CD8-positive, alpha-beta memory T cell (primary cell): ENCODE measurements around the gene PKMYT1. TPM values are rescaled to one million over a fixed set of nuclear protein-coding genes. Genes with fewer than 3 reads are reported as not detected.
A peak's percentile ranks its signal among the peaks of the same experiment; 100 is the strongest.

Experiments
- CTCF ChIA-PET: fragments of 350-600 bp; sonication (Branson Sonifier 250); formaldehyde crosslinking; loops from one replicate; lab custom pipeline; 2021; ENCODE audit warnings: antibody characterized with exemption; lab: Charles Lee
- POLR2A ChIA-PET: fragments of 350-600 bp; sonication (Branson Sonifier 250); formaldehyde crosslinking; loops from one replicate; lab custom pipeline; 2021; ENCODE audit warnings: antibody characterized with exemption; lab: Charles Lee
- DNase-seq, 5 donors: peaks; one replicate each; pipeline versions ENCODE4 v3.0.0 to v3.0.0-alpha.2; 2020 to 2022; ENCODE audit warnings: mixed read lengths in 1 of 5
- H3K27ac ChIP-seq: one replicate; pipeline ENCODE4 v1.7.0; 2013; ENCODE audit warnings: low read depth, mild to moderate bottlenecking, low read length, moderate library complexity
- H3K27me3 ChIP-seq: 2 replicates; pipeline ENCODE4 v1.7.0; 2013; ENCODE audit warnings: low read length, mild to moderate bottlenecking; ENCODE audit not compliant: insufficient read depth, poor library complexity, severe bottlenecking
- H3K36me3 ChIP-seq: 2 replicates; pipeline ENCODE4 v1.7.0; 2013; ENCODE audit warnings: mild to moderate bottlenecking, low read length, moderate library complexity; ENCODE audit not compliant: insufficient read depth
- H3K4me1 ChIP-seq: 2 replicates; pipeline ENCODE4 v1.7.0; 2013; ENCODE audit warnings: mild to moderate bottlenecking, low read length, moderate library complexity; ENCODE audit not compliant: insufficient read depth
- H3K4me3 ChIP-seq: 2 replicates; pipeline ENCODE4 v1.7.0; 2013; ENCODE audit warnings: mild to moderate bottlenecking, low read length
- H3K9me3 ChIP-seq: 2 replicates; pipeline ENCODE4 v1.7.0; 2013; ENCODE audit warnings: mild to moderate bottlenecking, low read length
- H3K27ac Mint-ChIP-seq, 8 donors: one replicate each; pipeline ENCODE4 v1.8.0; 2020 to 2021; ENCODE audit warnings: mixed read lengths in 8 of 8, mild to moderate bottlenecking in 6 of 8, inconsistent platforms in 3 of 8, moderate library complexity in 3 of 8
- H3K27me3 Mint-ChIP-seq, 2 donors: one replicate each; pipeline ENCODE4 v1.8.0; 2020 to 2021; ENCODE audit warnings: mixed read lengths in 2 of 2, mild to moderate bottlenecking in 1 of 2, moderate library complexity in 1 of 2
- H3K36me3 Mint-ChIP-seq, 3 donors: one replicate each; pipeline ENCODE4 v1.8.0; 2020 to 2021; ENCODE audit warnings: mixed read lengths in 3 of 3, inconsistent platforms in 1 of 3, mild to moderate bottlenecking in 1 of 3
- H3K4me1 Mint-ChIP-seq, 3 donors: one replicate each; pipeline ENCODE4 v1.8.0; 2020 to 2021; ENCODE audit warnings: mixed read lengths in 3 of 3, inconsistent platforms in 1 of 3, mild to moderate bottlenecking in 1 of 3
- H3K4me3 Mint-ChIP-seq, 7 donors: one replicate each; pipeline ENCODE4 v1.8.0; 2020 to 2021; ENCODE audit warnings: mixed read lengths in 7 of 7, mild to moderate bottlenecking in 6 of 7, moderate library complexity in 4 of 7, inconsistent platforms in 2 of 7
- H3K9me3 Mint-ChIP-seq, 5 donors: one replicate each; pipeline ENCODE4 v1.8.0; 2020 to 2022; ENCODE audit warnings: mixed read lengths in 5 of 5, mild to moderate bottlenecking in 3 of 5, moderate library complexity in 2 of 5, inconsistent platforms in 1 of 5
- polyA plus RNA-seq: library from polyadenylated mRNA; unstranded; fragments of 300-500 nt; fragmentation: Illumina TruSeq; gene quantifications from one replicate; pipeline ENCODE4 v1.2.3, GENCODE V29; 2021
- total RNA-seq, 2 experiments: library from RNA; stranded (reverse); gene quantifications; one replicate each; pipeline ENCODE4 v1.2.3, GENCODE V29; 2021

Gene PKMYT1
- total and polyA plus RNA-seq, 3 experiments from 2014 or later, result 0.18 to 112 (median 103) TPM

- Mint-ChIP-seq H3K9me3 (no peaks in the 10 kb centered on the region), H3K4me1 (peaks cover 23 to 34% (median 24%) of the 10 kb centered on the region in 3 donors), H3K36me3 (no peaks in the 10 kb centered on the region), H3K27ac (no peak overlapping the region), H3K4me3 (no peak overlapping the region), H3K27me3 (peaks cover 0 to 18% of the 10 kb centered on the region in 2 donors)
- POLR2A ChIA-PET, result interaction anchor here (0.6 kb wide), 2 partner anchors 17 to 189 kb away, joined by 4 to 7 read pairs; no protein-coding TSS in a partner anchor
- H3K27me3 ChIP-seq, result peaks cover 3% of the 10 kb centered on the region
- DNase-seq, result no peak
- H3K27ac ChIP-seq, result no peak overlapping the region
- H3K4me1 ChIP-seq, result peaks cover 22% of the 10 kb centered on the region
- no peaks in the 10 kb centered on the region for H3K9me3 ChIP-seq
- H3K4me3 ChIP-seq, result no peak overlapping the region
- CTCF ChIA-PET, result interaction anchor here (0.6 to 14.4 kb wide), 3 partner anchors 16 to 137 kb away, joined by 3 to 289 read pairs (median 3); partner anchors contain the start of genes HCFC1R1, THOC6 and TNFRSF12A
- H3K36me3 ChIP-seq, result no peaks in the 10 kb centered on the region
Observed at GRCh38 chr16:3010510-3010909, 30.3 kb upstream of the PKMYT1 start.

GRCh38 chr16:3009568-3010390 is 29.5 kb upstream of the PKMYT1 start:
- Mint-ChIP-seq H3K4me1 (peaks cover 24 to 36% (median 24%) of the 10 kb centered on the region in 3 donors), H3K4me3 (no peak overlapping the region), H3K27ac (no peak overlapping the region), H3K27me3 (peaks cover 4 to 18% of the 10 kb centered on the region in 2 donors), H3K9me3 (no peaks in the 10 kb centered on the region), H3K36me3 (no peaks in the 10 kb centered on the region)
- H3K27me3 ChIP-seq, result peaks cover 3% of the 10 kb centered on the region
- peaks cover 22% of the 10 kb centered on the region for H3K4me1 ChIP-seq
- no peak overlapping the region for H3K4me3 ChIP-seq
- CTCF ChIA-PET, result interaction anchor here (0.6 to 14.4 kb wide), 2 partner anchors 17 to 137 kb away, joined by 3 to 289 read pairs; partner anchors contain the start of genes HCFC1R1, THOC6 and TNFRSF12A
- no peaks in the 10 kb centered on the region for H3K9me3 ChIP-seq
- no peak for DNase-seq
- no peak overlapping the region for H3K27ac ChIP-seq
- no peaks in the 10 kb centered on the region for H3K36me3 ChIP-seq
- POLR2A ChIA-PET, result interaction anchor here (0.6 kb wide), 1 partner anchor 18 kb away, joined by 7 read pairs; no protein-coding TSS in a partner anchor

- Mint-ChIP-seq H3K27me3 (peaks cover 5 to 14% of the 10 kb centered on the region in 2 donors), H3K36me3 (no peaks in the 10 kb centered on the region), H3K27ac (peak overlapping the region in 2 of 8 donors; percentile 44 to 83), H3K4me1 (peaks cover 24 to 41% (median 28%) of the 10 kb centered on the region in 3 donors), H3K9me3 (no peaks in the 10 kb centered on the region), H3K4me3 (peak overlapping the region in 2 of 7 donors; percentile 45 to 69)
- ChIA-PET POLR2A (interaction anchor here (0.6 kb wide), 1 partner anchor 23 kb away, joined by 3 read pairs; no protein-coding TSS in a partner anchor), CTCF (interaction anchor here (1.7 to 14.4 kb wide), 3 partner anchors 18 to 126 kb away, joined by 4 to 289 read pairs (median 7); partner anchors contain the start of genes HCFC1R1, THOC6, TNFRSF12A and ZNF213)
- no peak for DNase-seq
- no peaks in the 10 kb centered on the region for H3K9me3 ChIP-seq
- H3K27me3 ChIP-seq, result peaks cover 3% of the 10 kb centered on the region
- H3K36me3 ChIP-seq, result no peaks in the 10 kb centered on the region
- peak overlapping the region; percentile 32 for H3K4me3 ChIP-seq
- peaks cover 22% of the 10 kb centered on the region for H3K4me1 ChIP-seq
- peak overlapping the region; percentile 60 for H3K27ac ChIP-seq
Observed at GRCh38 chr16:3008690-3009037, 28.4 kb upstream of the PKMYT1 start.

- Histone ChIP-seq H3K27ac (peak overlapping the region; percentile 60), H3K4me1 (peaks cover 22% of the 10 kb centered on the region), H3K9me3 (no peaks in the 10 kb centered on the region), H3K4me3 (peak overlapping the region; percentile 32), H3K27me3 (peaks cover 3% of the 10 kb centered on the region), H3K36me3 (no peaks in the 10 kb centered on the region)
- CTCF ChIA-PET, result interaction anchor here (1.0 to 14.4 kb wide), 6 partner anchors 9 to 163 kb away, joined by 3 to 289 read pairs (median 4); partner anchors contain the start of genes HCFC1R1, THOC6, TNFRSF12A and ZNF213
- Mint-ChIP-seq H3K27me3 (peaks cover 5 to 14% of the 10 kb centered on the region in 2 donors), H3K27ac (peak overlapping the region in 4 of 8 donors; percentile 43 to 63 (median 46)), H3K4me1 (peaks cover 24 to 42% (median 28%) of the 10 kb centered on the region in 3 donors), H3K4me3 (peak overlapping the region; percentile 69 to 85 (median 72)), H3K36me3 (no peaks in the 10 kb centered on the region), H3K9me3 (no peaks in the 10 kb centered on the region)
- peak in 2 of 5 donors; percentile 24 to 27 for DNase-seq
- POLR2A ChIA-PET, result interaction anchor here (1.1 kb wide), 1 partner anchor 12 kb away, joined by 4 read pairs; the partner anchor contains the start of gene TNFRSF12A
Observed at GRCh38 chr16:3007957-3008689, 27.9 kb upstream of the PKMYT1 start.

GRCh38 chr16:3007059-3007956 is 27.1 kb upstream of the PKMYT1 start:
- no peak for DNase-seq
- Histone ChIP-seq H3K36me3 (no peaks in the 10 kb centered on the region), H3K27me3 (peaks cover 3% of the 10 kb centered on the region), H3K27ac (peak overlapping the region; percentile 60), H3K9me3 (no peaks in the 10 kb centered on the region), H3K4me3 (no peak overlapping the region), H3K4me1 (peaks cover 22% of the 10 kb centered on the region)
- no peaks in the 10 kb centered on the region for H3K36me3 Mint-ChIP-seq
- peak overlapping the region; percentile 69 to 85 (median 72) for H3K4me3 Mint-ChIP-seq
- peaks cover 7 to 8% of the 10 kb centered on the region in 2 donors for H3K27me3 Mint-ChIP-seq
- peaks cover 24 to 36% (median 28%) of the 10 kb centered on the region in 3 donors for H3K4me1 Mint-ChIP-seq
- no peaks in the 10 kb centered on the region for H3K9me3 Mint-ChIP-seq
- H3K27ac Mint-ChIP-seq, result peak overlapping the region in 5 of 8 donors; percentile 43 to 63 (median 46)
- ChIA-PET CTCF (interaction anchor here (0.8 to 14.4 kb wide), 8 partner anchors 10 to 164 kb away, joined by 3 to 289 read pairs (median 4); partner anchors contain the start of genes HCFC1R1, THOC6, TNFRSF12A and ZNF213), POLR2A (interaction anchor here (1.1 kb wide), 1 partner anchor 13 kb away, joined by 4 read pairs; the partner anchor contains the start of gene TNFRSF12A)

GRCh38 chr16:3004781-3005284 is 24.6 kb upstream of the PKMYT1 start:
- Histone ChIP-seq H3K27me3 (no peaks in the 10 kb centered on the region), H3K4me1 (peaks cover 22% of the 10 kb centered on the region), H3K9me3 (no peaks in the 10 kb centered on the region), H3K36me3 (no peaks in the 10 kb centered on the region), H3K27ac (peak overlapping the region; percentile 59), H3K4me3 (no peak overlapping the region)
- Mint-ChIP-seq H3K4me3 (peak overlapping the region; percentile 40 to 83 (median 61)), H3K9me3 (peaks cover 0 to 2% (median 0%) of the 10 kb centered on the region in 5 donors), H3K36me3 (no peaks in the 10 kb centered on the region), H3K4me1 (peaks cover 24 to 34% (median 28%) of the 10 kb centered on the region in 3 donors), H3K27ac (no peak overlapping the region), H3K27me3 (peaks cover 8 to 9% of the 10 kb centered on the region in 2 donors)
- no peak for DNase-seq
- POLR2A ChIA-PET, result no interaction called here
- CTCF ChIA-PET, result interaction anchor here (1.3 to 14.4 kb wide), 4 partner anchors 22 to 146 kb away, joined by 3 to 289 read pairs (median 15); partner anchors contain the start of genes HCFC1R1, THOC6 and TNFRSF12A
